H9 (cell line): ENCODE data around the gene GDI1. TPM values are rescaled to one million over a fixed set of nuclear protein-coding genes. Genes with fewer than 3 reads are reported as not detected.

ENCODE experiments used
- DNase-seq: peaks from one replicate; pipeline ENCODE4 v3.0.0-alpha.2; 2017
- H2AFZ ChIP-seq: one replicate; pipeline ENCODE4 v1.6.1; 2013; ENCODE audit warnings: mild to moderate bottlenecking, low read length, control low read depth, moderate library complexity
- H2AK5ac ChIP-seq: 2 replicates; pipeline ENCODE4 v1.6.1; 2013; ENCODE audit warnings: low read length, control low read depth, mixed read lengths; ENCODE audit not compliant: insufficient read length
- H2BK120ac ChIP-seq: one replicate; pipeline ENCODE4 v1.6.1; 2013; ENCODE audit warnings: low read depth, mild to moderate bottlenecking, low read length, control low read depth, inconsistent platforms; ENCODE audit not compliant: poor library complexity, severe bottlenecking
- H2BK12ac ChIP-seq: 2 replicates; pipeline ENCODE4 v1.6.1; 2013; ENCODE audit warnings: low read length, control low read depth, mixed read lengths, low read depth; ENCODE audit not compliant: insufficient read length
- H2BK15ac ChIP-seq: 2 replicates; pipeline ENCODE4 v1.6.1; 2013; ENCODE audit warnings: low read depth, low read length, control low read depth
- H2BK20ac ChIP-seq: one replicate; pipeline ENCODE4 v1.6.1; 2013; ENCODE audit warnings: low read depth, mild to moderate bottlenecking, low read length, control low read depth, inconsistent platforms; ENCODE audit not compliant: poor library complexity, severe bottlenecking
- H2BK5ac ChIP-seq: 2 replicates; pipeline ENCODE4 v1.6.1; 2013; ENCODE audit warnings: low read length, control low read depth, mixed read lengths; ENCODE audit not compliant: insufficient read length
- H3K14ac ChIP-seq: 2 replicates; pipeline ENCODE4 v1.6.1; 2013; ENCODE audit warnings: low read length, control low read depth; ENCODE audit not compliant: insufficient read depth
- H3K18ac ChIP-seq: 2 replicates; pipeline ENCODE4 v1.6.1; 2013; ENCODE audit warnings: low read depth, mild to moderate bottlenecking, mixed read lengths, low read length, control low read depth; ENCODE audit not compliant: insufficient read length
- H3K23ac ChIP-seq: 2 replicates; pipeline ENCODE4 v1.6.1; 2013; ENCODE audit warnings: low read length, control low read depth, mixed read lengths, low read depth; ENCODE audit not compliant: insufficient read length
- H3K23me2 ChIP-seq: 2 replicates; pipeline ENCODE4 v1.6.1; 2013; ENCODE audit warnings: low read depth, mild to moderate bottlenecking, mixed read lengths, low read length, control low read depth; ENCODE audit not compliant: insufficient read length, poor library complexity, severe bottlenecking
- H3K27ac ChIP-seq: 2 replicates; pipeline ENCODE4 v1.5.1; 2013; ENCODE audit warnings: low read length, control low read depth, mixed read lengths, low read depth; ENCODE audit not compliant: insufficient read length
- H3K27me3 ChIP-seq: 2 replicates; pipeline ENCODE4 v1.6.1; 2013; ENCODE audit warnings: low read length, control low read depth, inconsistent platforms; ENCODE audit not compliant: insufficient read depth
- H3K4ac ChIP-seq: 2 replicates; pipeline ENCODE4 v1.6.1; 2013; ENCODE audit warnings: low read depth, mild to moderate bottlenecking, control low read depth, inconsistent platforms, low read length, moderate library complexity
- H3K4me1 ChIP-seq: 2 replicates; pipeline ENCODE4 v1.6.1; 2013; ENCODE audit warnings: low read length, control low read depth, inconsistent platforms; ENCODE audit not compliant: insufficient read depth
- H3K4me2 ChIP-seq: 2 replicates; pipeline ENCODE4 v1.6.1; 2013; ENCODE audit warnings: low read length, control low read depth, mixed read lengths; ENCODE audit not compliant: insufficient read length, insufficient read depth
- H3K56ac ChIP-seq: 2 replicates; pipeline ENCODE4 v1.6.1; 2013; ENCODE audit warnings: low read depth, mild to moderate bottlenecking, mixed read lengths, low read length, control low read depth; ENCODE audit not compliant: insufficient read length
- H3K79me1 ChIP-seq: 2 replicates; pipeline ENCODE4 v1.6.1; 2013; ENCODE audit warnings: low read depth, mild to moderate bottlenecking, moderate library complexity, low read length, control low read depth, inconsistent platforms; ENCODE audit not compliant: insufficient read depth, poor library complexity, severe bottlenecking
- H3K79me2 ChIP-seq: 2 replicates; pipeline ENCODE4 v1.6.1; 2013; ENCODE audit warnings: low read length, control low read depth, inconsistent platforms; ENCODE audit not compliant: insufficient read depth
- H3K9ac ChIP-seq: 2 replicates; pipeline ENCODE4 v1.6.1; 2013; ENCODE audit warnings: low read length, control low read depth, mixed read lengths; ENCODE audit not compliant: insufficient read length; ENCODE audit errors: extremely low read depth
- H3K9me3 ChIP-seq: one replicate; pipeline ENCODE4 v1.6.1; 2013; ENCODE audit warnings: low read depth, low read length, inconsistent platforms; ENCODE audit not compliant: control insufficient read depth
- H3T11ph ChIP-seq: one replicate; pipeline ENCODE4 v1.6.1; 2013; ENCODE audit warnings: mild to moderate bottlenecking, low read length, control low read depth, inconsistent platforms
- H4K20me1 ChIP-seq: one replicate; pipeline ENCODE4 v1.6.1; 2013; ENCODE audit not compliant: control insufficient read depth, insufficient read length, insufficient read depth
- H4K5ac ChIP-seq: 2 replicates; pipeline ENCODE4 v1.6.1; 2013; ENCODE audit warnings: low read depth, mild to moderate bottlenecking, mixed read lengths, low read length, control low read depth; ENCODE audit not compliant: insufficient read length
- H4K8ac ChIP-seq: replicated peaks from 2 replicates; pipeline ENCODE4 v1.6.1; 2013; ENCODE audit warnings: low read length, control low read depth, mixed read lengths, low read depth; ENCODE audit not compliant: insufficient read length
- H4K91ac ChIP-seq: 2 replicates; pipeline ENCODE4 v1.6.1; 2013; ENCODE audit warnings: low read depth, mild to moderate bottlenecking, moderate library complexity, mixed read lengths, low read length, control low read depth; ENCODE audit not compliant: insufficient read length
- H3K27ac Mint-ChIP-seq, 3 experiments: 2 replicates in 2 of 3; 3 replicates in 1 of 3; pipeline ENCODE4 v1.8.0; 2020 to 2021; ENCODE audit warnings: mixed read lengths in 3 of 3, mild to moderate bottlenecking in 1 of 3, moderate library complexity in 1 of 3
- H3K27me3 Mint-ChIP-seq: 2 replicates; pipeline ENCODE4 v1.8.0; 2021; ENCODE audit warnings: low read depth, mild to moderate bottlenecking, moderate library complexity, mixed read lengths
- H3K36me3 Mint-ChIP-seq, 3 experiments: 2 replicates in 2 of 3; 3 replicates in 1 of 3; pipeline ENCODE4 v1.8.0; 2020 to 2021; ENCODE audit warnings: low read depth in 3 of 3, mixed read lengths in 3 of 3; ENCODE audit not compliant: insufficient read depth in 1 of 3
- H3K4me1 Mint-ChIP-seq, 2 experiments: 2 replicates each; pipeline ENCODE4 v1.8.0; 2020; ENCODE audit warnings: mixed read lengths in 2 of 2
- H3K4me3 Mint-ChIP-seq, 2 experiments: 2 replicates in 1 of 2; 3 replicates in 1 of 2; pipeline ENCODE4 v1.8.0; 2020 to 2021; ENCODE audit warnings: mild to moderate bottlenecking in 2 of 2, mixed read lengths in 2 of 2, moderate library complexity in 1 of 2
- H3K9me3 Mint-ChIP-seq, 2 experiments: 2 replicates in 1 of 2; 3 replicates in 1 of 2; pipeline ENCODE4 v1.8.0; 2020; ENCODE audit warnings: mild to moderate bottlenecking in 2 of 2, mixed read lengths in 2 of 2, moderate library complexity in 1 of 2
- CTCF ChIP-seq: fragments of 200-600 bp; sonication (generic); conservative IDR thresholded peaks from 3 replicates; pipeline ENCODE4 v1.8.0; 2021; ENCODE audit warnings: antibody characterized with exemption, mild to moderate bottlenecking
- WGBS: extraction: QIAGEN DNeasy Blood & Tissue Kit; methylation state at CpG from one replicate; pipeline ENCODE4 v1.1.7; 2013; ENCODE audit warnings: missing lambda C conversion rate, low lambda C conversion rate, mixed read lengths; ENCODE audit not compliant: insufficient read length; ENCODE audit errors: extremely low coverage; 5-methylcytosine and 5-hydroxymethylcytosine counted together
- total RNA-seq: library from RNA; stranded (reverse); gene quantifications from 2 replicates; pipeline ENCODE4 v1.2.1, GENCODE V29; 2021

GDI1 gene
- total RNA-seq, 1 experiment from 2014 or later = 111 TPM

GRCh38 chrX:154398668-154399526, 38.1 kb upstream of the GDI1 start:
- Mint-ChIP-seq H3K4me1 (peaks cover 0 to 15% of the 10 kb centered on the region in 2 experiments; a peak in 2 of 4 replicates), H3K36me3 (peaks cover 30 to 46% (median 36%) of the 10 kb centered on the region in 3 experiments), H3K9me3 (peaks cover 62 to 63% of the 10 kb centered on the region in 2 experiments), H3K4me3 (peak overlapping the region; percentile 96 to 97), H3K27ac (peak overlapping the region; percentile 97 to 99 (median 99)), H3K27me3 (peaks cover 5% of the 10 kb centered on the region)
- peak overlapping the region; percentile 93; the same call in 1 of the 2 replicates for H3K14ac ChIP-seq
- peak overlapping the region; percentile 99 for H3K9ac ChIP-seq
- no peak overlapping the region for H2BK20ac ChIP-seq
- H4K5ac ChIP-seq = peak overlapping the region; percentile 72
- DNase-seq = peak; percentile 70
- H3T11ph ChIP-seq = no peak overlapping the region
- no peaks in the 10 kb centered on the region for H3K4me1 ChIP-seq
- H4K20me1 ChIP-seq = no peaks in the 10 kb centered on the region
- H3K4me2 ChIP-seq = peak overlapping the region; percentile 86
- no peak overlapping the region for H2BK12ac ChIP-seq
- H3K23ac ChIP-seq = no peak overlapping the region
- H4K8ac ChIP-seq = no peak overlapping the region
- peaks cover 28% of the 10 kb centered on the region for H3K9me3 ChIP-seq
- H4K91ac ChIP-seq = no peak overlapping the region
- H3K56ac ChIP-seq = peak overlapping the region; percentile 60
- H3K27ac ChIP-seq = peak overlapping the region; percentile 70
- H2BK5ac ChIP-seq = peak overlapping the region; percentile 85
- H2AK5ac ChIP-seq = no peak overlapping the region
- H3K27me3 ChIP-seq = no peaks in the 10 kb centered on the region
- peaks cover 16% of the 10 kb centered on the region for H3K23me2 ChIP-seq
- no peaks in the 10 kb centered on the region for H3K79me1 ChIP-seq
- no peak overlapping the region; the same call in 1 of the 2 replicates for H3K4ac ChIP-seq
- H3K18ac ChIP-seq = peak overlapping the region; percentile 96
- peaks cover 3% of the 10 kb centered on the region; the same call in 1 of the 2 replicates for H3K79me2 ChIP-seq
- TF ChIP-seq CTCF = peak; percentile 74
- no peak overlapping the region for H2BK120ac ChIP-seq
- H2BK15ac ChIP-seq = no peak overlapping the region
- H2AFZ ChIP-seq = no peak overlapping the region
- no CpG with 5 or more reads among the region's 49 CpGs for WGBS
